ENCODE data around the gene POLE. TPM values are rescaled to one million over a fixed set of nuclear protein-coding genes. Genes with fewer than 3 reads are reported as not detected.
A peak's percentile ranks its signal among the peaks of the same experiment; 100 is the strongest.

POLE gene
- total RNA-seq, 4 donors from 2014 or later, result 32.2 to 133 (median 44.4) TPM

GRCh38 chr12:132713123-132713522 lies 26.0 kb upstream of the POLE start:
- Histone ChIP-seq H3K27me3 (no peaks in the 10 kb centered on the region), H3K4me3 (no peak overlapping the region), H3K4me1 (peaks cover 0 to 26% (median 16%) of the 10 kb centered on the region in 4 donors), H3K9me3 (no peaks in the 10 kb centered on the region), H3K36me3 (peaks cover 0 to 42% (median 0%) of the 10 kb centered on the region in 3 donors), H3K27ac (no peak overlapping the region)
- DNase-seq (ENCODE audit: low spot score in 2 of 2), result no peak
- 85 to 87% methylated on average over 2 of the region's 2 CpGs for WGBS, 2 donors
- TF ChIP-seq CTCF (IDR thresholded peaks at IDR 0.05) (no peak), POLR2A (IDR thresholded peaks at IDR 0.05) (no peak), EP300 (IDR thresholded peaks at IDR 0.05) (no peak)

DNA sequence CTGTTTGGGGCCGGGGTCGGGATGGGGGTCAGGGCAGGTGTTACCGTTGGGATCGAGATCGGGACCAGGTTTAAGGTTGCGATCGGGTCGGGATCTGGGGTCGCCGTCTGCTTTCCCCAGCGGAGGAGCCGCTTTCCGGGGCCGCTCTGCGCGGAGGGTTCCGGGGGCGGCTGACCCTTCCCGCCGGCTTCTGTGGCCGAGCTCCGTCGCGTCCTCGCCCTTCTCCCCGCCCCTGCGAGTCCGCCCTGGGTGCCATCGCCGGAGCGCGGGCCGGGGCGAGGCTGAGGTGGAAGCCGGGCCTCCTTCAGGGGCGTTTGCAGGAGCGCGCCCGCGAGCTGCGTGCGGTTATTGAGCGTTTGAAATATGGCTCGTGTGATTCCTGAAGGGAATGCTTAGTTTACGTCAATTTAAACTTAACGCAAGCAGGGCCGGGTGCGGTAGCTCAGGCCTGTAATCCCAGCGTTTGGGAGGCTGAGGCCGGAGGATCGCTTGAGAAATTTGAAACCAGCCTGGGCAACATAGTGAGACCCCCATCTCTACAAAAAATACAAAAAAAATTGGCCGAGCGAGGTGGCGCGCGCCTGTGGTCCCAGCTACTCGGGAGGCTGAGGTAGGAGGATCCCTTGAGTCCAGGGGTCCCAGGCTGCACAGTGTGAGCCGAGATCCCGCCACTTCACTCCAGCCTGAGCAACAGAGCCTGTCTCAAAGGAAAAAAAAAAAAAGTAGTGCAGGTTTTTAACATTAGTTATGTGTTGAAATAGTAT lies 24.1 kb upstream of the POLE start:
- no peaks in the 10 kb centered on the region for H3K9me3 ChIP-seq
- peaks cover 0 to 35% (median 0%) of the 10 kb centered on the region in 3 donors for H3K36me3 ChIP-seq
- H3K27me3 ChIP-seq, result no peaks in the 10 kb centered on the region
- TF ChIP-seq CTCF (IDR thresholded peaks at IDR 0.05) (no peak), POLR2A (IDR thresholded peaks at IDR 0.05) (no peak), EP300 (IDR thresholded peaks at IDR 0.05) (no peak)
- no peak for DNase-seq (ENCODE audit: low spot score in 2 of 2)
- peak overlapping the region; percentile 77 to 94 (median 88) for H3K4me3 ChIP-seq
- 12 to 17% methylated on average over 30 to 44 of the region's 59 CpGs for WGBS, 2 donors
- H3K4me1 ChIP-seq, result peaks cover 0 to 26% (median 16%) of the 10 kb centered on the region in 4 donors
- H3K27ac ChIP-seq, result peak overlapping the region in 2 of 4 donors; percentile 51 to 87

DNA sequence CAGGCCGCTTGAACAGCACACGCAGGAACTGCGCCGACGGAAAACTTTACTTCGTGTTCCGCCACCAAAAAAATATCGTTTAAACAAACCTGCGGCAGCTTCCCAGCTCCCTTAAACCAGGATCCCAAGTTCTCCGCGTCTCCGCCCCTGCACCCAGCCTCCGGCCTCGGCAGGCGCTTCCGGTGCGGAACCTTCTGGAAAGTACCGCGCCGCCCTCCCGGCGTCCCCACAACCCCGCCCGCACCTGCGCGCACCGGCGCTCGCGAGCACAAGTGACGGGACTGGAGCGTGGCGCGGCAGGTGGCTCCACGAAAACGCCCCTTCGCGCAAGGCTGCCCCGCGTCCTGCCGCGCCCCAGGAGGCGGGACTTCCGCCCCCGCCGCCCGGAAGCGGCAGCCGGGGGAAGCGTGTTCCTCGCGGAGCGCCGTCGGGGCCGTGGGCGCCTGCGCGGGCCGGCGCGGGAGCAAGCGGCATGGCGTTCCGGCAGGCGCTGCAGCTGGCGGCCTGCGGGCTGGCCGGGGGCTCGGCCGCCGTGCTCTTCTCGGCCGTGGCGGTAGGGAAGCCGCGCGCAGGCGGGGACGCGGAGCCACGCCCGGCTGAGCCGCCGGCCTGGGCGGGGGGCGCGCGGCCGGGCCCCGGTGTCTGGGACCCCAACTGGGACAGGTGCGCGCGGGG lies 23.4 kb upstream of the POLE start, which contains the start of gene PGAM5:
PGAM5 (plus strand) TSS at position 438 of the 675 bp plus-strand sequence; CDS start at position 473, 35 bp downstream.
- Histone ChIP-seq H3K27ac (peak within 1 kb of the TSS; percentile 44 to 88 (median 86)), H3K27me3 (no peaks in the 10 kb centered on the region), H3K4me1 (peaks cover 0 to 26% (median 16%) of the 10 kb centered on the region in 4 donors), H3K4me3 (peak within 1 kb of the TSS; percentile 77 to 98 (median 88)), H3K9me3 (no peaks in the 10 kb centered on the region), H3K36me3 (peaks cover 0 to 28% (median 0%) of the 10 kb centered on the region in 3 donors)
- peak; percentile 25 to 45 for DNase-seq (ENCODE audit: low spot score in 2 of 2)
- 0 to 1% methylated on average over 20 to 58 of the region's 94 CpGs for WGBS, 2 donors
- peak; percentile 22 to 33 for TF ChIP-seq POLR2A (IDR thresholded peaks at IDR 0.05)
- TF ChIP-seq EP300 (IDR thresholded peaks at IDR 0.05), result peak in 1 of 2 donors; percentile 77
- peak in 2 of 5 experiments; percentile 11 to 36 for TF ChIP-seq CTCF (IDR thresholded peaks at IDR 0.05)

DNA sequence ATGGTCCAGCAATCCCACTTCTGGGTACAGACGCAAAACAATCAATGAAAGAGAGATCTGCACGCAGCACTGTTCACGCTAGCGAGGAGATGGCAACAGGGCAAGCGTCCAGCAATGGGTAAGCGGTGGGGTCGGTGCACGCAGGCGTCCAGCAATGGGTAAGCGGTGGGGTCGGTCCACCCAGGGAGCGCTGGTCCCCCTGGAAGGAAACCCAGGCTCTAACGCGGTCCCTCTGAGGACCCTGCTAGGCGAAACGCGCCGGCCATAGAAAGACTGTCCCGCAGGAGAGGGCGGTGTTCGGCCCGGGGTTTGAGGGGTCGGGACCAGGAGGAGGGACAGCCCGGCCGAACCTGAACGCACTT lies 22.9 kb upstream of the POLE start:
- no peak for TF ChIP-seq CTCF (IDR thresholded peaks at IDR 0.05)
- no peak for TF ChIP-seq POLR2A (IDR thresholded peaks at IDR 0.05)
- TF ChIP-seq EP300 (IDR thresholded peaks at IDR 0.05), result no peak
- WGBS, 2 donors, result 1 to 2% methylated on average over 25 to 26 of the region's 26 CpGs

More for the DNA sequence above, 22.9 kb upstream of the POLE start:
- Histone ChIP-seq H3K27ac (peak overlapping the region; percentile 44 to 88 (median 86)), H3K4me3 (peak overlapping the region; percentile 77 to 98 (median 88)), H3K36me3 (peaks cover 0 to 24% (median 0%) of the 10 kb centered on the region in 3 donors), H3K9me3 (no peaks in the 10 kb centered on the region), H3K4me1 (peaks cover 0 to 26% (median 16%) of the 10 kb centered on the region in 4 donors), H3K27me3 (no peaks in the 10 kb centered on the region)
- DNase-seq (ENCODE audit: low spot score in 2 of 2), result no peak
